ENCODE results near the gene PON3. TPM values are rescaled to one million over a fixed set of nuclear protein-coding genes. Genes with fewer than 3 reads are reported as not detected.
"Not testable (repeated sequence)": the region's sequence is repeated elsewhere in the genome, so short reads cannot be mapped to it uniquely, and the experiment has no call there.

Gene PON3
- total RNA-seq, 1 donor from 2014 or later: 2.7 TPM

DNA sequence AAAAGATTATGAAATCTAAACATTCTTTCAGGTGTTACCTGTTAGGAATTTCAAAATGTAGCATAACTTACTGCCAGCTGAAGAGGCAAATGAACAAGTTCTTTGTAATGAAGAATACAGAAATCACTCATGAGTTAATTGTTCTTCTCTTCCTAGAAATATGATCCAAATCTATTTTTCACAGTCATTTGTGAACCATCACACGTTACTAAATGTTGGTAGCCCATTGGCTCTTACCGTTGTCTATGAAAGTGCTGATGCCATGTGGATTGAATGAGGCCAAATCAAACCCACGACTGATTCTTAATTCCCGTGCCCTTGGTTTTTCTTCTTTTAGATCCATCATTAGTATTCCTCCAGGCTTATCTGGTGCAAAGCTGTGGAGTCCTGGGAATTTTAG is 15.9 kb upstream of the PON3 start:
- DNase-seq (ENCODE audit: low spot score): no peak

DNA sequence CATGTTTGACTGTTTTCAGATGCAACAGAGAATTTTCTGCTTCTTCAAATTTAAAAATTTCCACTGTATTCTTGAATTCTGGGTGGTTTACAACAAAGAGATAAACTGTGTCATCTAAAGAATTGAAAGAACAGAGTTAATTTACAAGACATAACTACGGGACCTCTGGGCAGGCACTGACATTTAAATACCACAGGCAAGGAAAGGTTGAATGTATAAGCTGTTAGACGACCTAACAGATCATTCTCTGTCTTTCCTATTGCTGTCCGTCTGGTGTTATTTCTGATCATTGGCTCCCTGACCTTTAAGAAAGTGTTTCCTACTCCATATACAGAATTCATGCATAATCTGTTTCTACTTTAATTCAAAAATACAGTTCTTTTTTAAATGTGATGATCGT is 15.5 kb upstream of the PON3 start:
- no peak for DNase-seq (ENCODE audit: low spot score)

DNA sequence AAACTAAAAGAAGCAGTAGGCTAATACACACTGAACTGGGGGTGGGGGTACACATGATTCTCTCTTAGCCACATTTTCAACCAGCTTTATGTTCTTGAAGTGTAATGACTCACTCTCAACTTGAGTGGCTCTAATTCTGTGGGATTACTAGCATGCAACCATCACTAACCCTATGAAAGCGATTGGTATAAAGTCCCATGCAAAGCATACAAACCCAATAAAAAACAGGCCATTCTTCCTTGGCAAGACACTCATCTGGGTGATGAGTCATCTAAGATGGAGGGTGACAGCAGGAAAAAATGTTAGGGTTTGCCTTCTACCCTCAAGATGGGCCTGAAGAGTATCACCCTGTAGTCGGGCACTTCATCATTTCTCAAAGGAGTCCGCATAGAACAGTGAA is 14.9 kb upstream of the PON3 start:
- DNase-seq (ENCODE audit: low spot score): no peak

DNA sequence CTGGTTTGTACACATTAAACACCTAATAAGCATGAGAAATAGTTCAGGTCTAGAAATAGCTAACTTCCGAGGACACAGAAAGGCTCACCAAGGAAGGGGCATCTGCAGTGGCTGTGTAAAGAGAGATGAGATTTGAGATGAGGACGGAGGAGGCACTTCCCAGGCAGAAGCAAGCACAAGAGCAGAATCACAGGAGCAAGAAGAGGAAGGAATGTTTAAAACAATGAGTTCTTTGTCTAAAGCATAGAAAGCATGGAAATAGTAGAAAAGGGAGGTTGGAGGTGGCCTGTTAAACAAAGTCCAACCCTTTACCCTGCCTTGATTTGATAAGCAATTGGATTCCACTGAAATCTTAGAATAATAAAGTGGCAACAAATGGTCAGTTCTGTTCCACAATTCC is 11.6 kb upstream of the PON3 start:
- DNase-seq (ENCODE audit: low spot score): no peak

DNA sequence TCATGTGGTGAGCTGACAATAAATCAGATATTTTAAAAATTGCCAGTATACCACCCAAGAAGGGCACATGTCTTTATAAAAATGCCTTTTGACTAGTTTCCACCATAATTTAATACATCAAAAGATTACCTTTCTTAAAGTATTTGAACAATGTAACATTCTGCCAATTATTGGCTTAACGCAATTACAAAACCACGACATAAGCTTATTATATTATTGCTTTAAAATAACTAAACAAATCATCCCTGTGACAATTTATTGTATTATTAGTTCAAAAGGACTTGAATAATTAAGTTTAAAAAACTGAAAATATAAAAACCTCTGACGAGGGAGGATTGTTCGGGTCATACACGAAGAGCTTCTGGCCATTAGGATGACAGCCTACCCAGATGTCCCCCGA is 9.6 kb upstream of the PON3 start:
- no peak for DNase-seq (ENCODE audit: low spot score)

DNA sequence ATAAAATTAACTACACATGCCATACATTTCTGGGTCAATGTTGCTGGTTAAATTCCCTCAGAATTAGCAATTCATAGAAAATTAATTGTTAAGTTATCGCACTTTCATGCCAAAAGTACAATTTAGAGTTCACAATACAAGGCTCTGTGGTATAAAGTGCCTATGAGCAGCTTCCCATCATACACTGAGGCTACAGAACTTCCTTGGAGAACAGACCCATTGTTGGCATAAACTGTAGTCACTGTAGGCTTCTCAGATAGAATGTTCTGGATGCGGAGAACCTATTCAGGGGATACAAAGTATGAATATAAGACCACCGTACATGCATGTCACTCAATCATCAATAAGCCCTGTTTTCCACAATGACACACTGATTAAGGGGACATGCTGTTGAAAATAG is 9.0 kb upstream of the PON3 start:
- no peak for DNase-seq (ENCODE audit: low spot score)

DNA sequence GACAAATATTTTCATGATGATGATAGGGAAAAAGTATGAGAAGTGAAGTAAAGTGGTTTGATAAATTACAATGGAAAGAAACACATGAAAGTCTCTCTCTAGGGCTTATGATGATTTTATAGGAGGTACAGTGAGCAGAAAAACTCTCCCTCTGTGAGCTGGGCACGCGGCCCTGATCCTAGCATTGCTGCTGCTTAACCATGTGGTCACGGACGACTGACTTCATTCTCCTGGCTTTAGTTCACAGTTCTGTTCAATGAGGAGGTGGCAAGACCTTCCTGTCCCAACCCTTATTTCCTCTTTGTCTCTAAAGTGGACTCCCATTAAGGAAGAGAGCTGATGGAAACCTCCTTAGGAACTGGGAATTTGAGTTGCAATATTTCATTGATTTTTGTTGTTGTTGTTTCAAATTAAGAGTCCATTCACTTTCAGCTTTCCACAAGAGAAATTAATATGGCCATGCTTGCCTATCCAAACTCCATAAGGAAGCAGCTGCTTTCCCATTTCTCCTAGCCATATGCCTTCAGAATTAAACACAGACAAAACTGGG is 8.2 kb upstream of the PON3 start:
- DNase-seq (ENCODE audit: low spot score): no peak

DNA sequence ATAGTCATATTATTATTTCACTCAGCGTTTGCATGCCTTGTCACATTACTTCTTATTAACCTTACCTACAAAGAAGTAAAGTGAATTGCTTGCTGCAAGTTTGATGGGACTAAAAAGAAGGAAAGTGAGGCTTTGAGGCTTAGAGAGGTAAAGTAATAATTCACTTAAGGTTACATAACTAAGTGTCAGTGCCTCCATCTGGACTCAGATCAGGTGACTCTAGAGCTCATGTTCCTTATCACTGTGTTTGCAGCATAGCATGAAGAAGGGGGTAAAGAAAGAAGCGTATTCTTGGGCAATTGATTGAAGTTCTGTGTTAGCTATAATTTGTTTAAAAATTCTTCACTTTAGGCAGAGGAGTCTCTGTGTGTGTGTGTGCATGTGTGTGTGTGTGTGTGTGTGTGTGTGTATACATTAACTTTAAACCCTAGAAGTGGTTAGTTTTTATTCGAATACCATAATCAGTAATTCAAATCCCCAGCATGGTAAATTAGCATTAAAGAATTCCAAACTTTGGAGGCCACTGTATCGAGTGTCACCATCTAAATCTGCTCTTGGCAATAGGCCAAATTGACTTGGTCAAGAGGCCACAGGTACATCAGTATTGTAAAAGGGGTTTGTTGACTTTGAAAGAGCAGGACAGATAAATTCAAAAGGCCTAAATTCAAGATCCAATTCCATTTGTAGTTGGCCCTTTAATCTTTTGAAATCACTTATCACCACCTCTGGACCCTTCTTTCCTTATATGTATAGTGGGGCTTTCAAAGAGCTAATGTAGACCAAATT is 2.2 kb upstream of the PON3 start:
- DNase-seq (ENCODE audit: low spot score): no peak

DNA sequence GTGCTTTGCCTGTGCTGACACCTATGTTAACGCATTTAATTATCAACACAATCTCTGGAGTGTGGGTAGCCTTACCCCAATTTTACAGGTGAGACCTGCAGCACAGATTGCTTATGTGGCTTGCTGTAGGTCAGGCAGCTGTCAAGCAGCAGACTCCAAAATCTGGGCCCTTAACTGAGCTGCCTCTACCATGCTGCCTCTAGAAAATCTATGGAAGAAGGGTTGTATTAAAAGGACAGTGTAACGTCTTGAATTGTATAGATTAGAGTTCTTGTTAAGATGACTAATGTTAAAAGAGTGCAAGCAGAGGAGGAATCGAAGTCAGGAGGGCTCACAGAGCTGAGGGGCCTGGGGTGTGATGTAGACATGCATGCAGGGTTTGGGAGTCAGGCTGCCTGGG is 1.2 kb upstream of the PON3 start:
- DNase-seq (ENCODE audit: low spot score): no peak

DNA sequence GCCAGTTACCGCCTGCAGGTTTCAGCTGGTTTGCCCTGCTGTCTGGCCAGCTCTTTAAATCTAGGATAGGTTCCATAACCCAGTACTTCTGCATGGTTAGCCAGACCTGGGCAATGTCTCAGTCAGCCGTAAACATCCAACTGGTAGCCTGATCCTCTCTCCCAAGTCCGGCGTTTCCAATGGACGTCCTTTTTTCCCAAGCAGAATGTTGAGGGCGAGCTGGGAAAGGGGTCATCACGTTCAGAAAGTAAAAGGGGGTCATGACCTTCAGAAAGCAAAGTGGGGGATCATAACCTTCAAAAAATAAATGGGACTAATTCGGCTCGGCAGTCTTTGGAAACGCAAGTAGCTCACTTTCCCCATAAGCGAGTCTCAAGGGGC is 430 bp downstream of the PON3 start:
- DNase-seq (ENCODE audit: low spot score): no peak

DNA sequence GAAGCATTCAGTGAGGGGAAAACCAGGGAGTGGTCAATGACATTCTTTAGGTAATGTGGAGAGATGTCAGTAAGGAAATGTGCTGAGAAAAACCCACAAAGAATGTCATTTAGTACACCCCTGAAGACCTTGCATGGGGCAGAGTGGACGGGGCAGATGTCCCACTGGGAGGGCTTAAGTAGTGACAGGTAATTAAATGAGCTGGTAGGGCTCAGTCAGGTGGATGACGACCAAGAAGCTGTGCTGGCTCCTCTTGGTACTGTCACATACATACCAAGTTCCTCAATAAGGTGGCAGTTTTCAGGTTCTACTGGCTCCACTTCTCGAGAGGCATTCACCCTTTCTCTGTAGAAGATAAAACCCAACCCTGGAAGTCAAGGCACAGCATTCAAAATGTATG is 1.8 kb downstream of the PON3 start:
- no peak for DNase-seq (ENCODE audit: low spot score)

DNA sequence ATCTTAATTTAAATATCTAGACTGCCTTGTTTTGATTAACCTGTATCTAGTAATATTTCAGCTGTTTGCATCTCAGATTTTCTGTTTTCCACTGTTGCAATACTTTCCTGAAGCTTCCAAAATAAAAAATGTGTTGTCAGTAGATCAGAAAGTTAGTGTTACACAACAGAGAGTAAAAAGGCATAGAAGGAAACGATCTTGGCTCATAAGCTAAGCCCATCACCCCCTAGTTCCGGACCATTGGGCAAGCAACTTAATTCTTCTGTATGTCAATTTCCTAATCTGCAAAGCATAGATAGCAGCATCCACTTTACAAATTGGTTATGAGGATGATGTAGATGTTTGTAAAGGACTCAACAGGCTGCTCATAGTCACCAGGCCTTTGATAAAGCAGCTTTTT is 4.4 kb downstream of the PON3 start:
- no peak for DNase-seq (ENCODE audit: low spot score)

DNA sequence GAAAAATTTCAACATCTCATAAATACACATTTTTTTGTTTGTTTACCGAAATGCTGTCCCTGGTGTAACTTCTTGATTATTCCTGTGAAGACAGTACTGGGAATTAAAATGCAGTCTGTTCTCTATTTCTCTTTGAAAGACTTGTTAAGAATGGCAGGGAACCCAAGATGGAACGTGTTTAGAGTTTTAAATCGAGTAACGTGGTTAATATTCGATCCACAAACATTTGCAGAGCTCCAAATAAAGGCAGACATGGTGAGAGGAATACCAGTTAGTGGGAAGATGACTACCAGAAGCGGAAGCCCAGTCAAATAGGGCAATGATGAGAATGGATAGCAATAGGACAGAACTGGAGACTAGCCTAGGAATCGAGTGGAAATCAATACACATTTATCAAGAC is 6.7 kb downstream of the PON3 start:
- no peak for DNase-seq (ENCODE audit: low spot score)

DNA sequence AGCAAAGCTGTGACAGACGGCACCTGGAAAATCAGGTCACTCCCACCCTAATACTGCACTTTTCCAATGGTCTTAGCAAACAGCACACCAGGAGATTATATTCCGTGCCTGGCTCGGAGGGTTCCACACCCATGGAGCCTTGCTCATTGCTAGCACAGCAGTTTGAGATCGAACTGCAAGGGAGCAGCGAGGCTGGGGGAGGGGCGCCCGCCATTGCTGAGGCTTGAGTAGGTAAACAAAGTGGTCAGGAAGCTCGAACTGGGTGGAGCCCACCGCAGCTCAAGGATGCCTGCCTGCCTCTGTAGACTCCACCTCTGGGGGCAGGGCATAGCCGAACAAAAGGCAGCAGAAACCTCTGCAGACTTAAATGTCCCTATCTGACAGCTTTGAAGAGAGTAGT is 16.7 kb downstream of the PON3 start:
- not testable (repeated sequence) for DNase-seq (ENCODE audit: low spot score)

DNA sequence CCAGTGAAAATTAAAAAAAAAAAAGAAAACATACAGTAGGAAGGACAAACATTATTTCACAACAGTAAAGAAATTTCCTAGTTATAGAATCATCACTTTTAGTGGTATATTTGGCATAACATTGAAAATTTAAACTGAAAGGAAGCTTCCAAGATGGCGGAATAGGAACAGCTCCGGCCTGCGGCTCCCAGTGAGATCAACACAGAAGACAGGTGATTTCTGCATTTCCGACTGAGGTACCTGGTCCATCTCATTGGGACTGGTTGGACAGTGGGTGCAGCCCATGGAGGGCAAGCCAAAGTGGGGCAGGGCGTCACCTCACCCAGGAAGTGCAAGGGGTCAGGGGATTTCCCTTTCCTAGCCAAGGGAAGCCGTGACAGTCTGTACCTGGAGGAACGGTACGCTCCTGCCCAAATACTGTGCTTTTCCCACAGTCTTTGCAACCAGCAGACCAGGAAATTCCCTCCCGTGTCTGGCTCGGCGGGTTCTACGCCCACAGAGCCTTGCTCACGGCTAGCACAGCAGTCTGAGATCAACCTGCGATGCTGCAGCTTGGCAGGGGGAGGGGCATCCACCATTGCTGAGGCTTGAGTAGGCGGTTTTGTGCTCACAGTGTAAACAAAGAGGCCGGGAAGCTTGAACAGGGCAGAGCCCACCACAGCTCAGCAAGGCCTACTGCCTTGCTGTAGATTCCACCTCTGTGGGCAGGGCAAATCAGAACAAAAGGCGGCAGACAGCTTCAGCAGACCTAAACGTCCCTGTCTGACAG is 19.4 kb downstream of the PON3 start:
- no peak for DNase-seq (ENCODE audit: low spot score)

DNA sequence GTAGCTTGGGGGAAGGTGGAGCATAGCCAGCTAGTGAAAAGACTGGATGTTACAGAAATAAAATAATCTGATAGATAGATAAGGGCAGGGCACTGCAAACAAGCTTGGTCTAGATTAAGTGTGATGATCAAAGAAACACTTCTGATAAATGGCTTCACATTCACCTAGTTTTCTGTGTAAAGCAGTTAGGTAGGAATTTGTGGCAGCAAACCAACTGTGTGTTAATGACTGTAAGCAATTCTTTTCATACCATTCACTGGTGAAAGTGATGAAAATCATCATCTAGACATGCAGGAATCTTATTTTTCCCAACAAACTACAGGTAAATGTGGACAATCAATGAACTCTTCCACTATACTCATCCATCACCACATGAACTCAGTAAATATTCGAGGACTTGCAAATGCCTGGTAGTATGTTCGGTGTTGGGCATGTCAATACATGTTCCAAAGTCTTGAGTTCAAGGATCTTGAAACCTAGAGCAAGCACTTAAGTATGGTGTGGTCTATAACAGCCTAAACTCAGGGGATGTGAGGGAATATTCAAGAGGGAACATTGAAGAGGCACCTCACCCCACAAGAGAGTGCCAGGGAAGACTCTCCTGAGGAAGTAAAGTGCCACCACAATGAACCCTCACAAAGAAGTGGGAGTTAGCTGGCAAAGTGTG is 20.5 kb downstream of the PON3 start:
- no peak for DNase-seq (ENCODE audit: low spot score)

DNA sequence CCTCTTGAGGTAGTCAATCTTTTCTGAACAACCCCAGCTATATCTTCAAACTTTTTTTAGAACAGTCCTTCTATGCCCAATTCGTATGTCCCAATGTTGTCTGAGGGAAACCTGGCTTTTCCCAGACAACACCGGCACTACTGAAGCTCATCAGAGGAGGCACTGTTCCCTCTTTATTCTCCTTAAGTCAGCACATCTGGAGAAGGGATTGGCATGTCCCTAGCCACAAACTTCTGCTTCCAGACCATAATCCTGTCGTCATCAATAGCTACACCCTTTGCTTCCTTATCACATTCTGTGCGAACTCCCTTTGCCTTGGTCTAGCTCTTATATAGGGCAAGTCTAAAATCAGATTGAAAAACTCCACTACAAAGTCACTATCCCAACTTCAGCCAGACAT is 22.9 kb downstream of the PON3 start:
- DNase-seq (ENCODE audit: low spot score): no peak

DNA sequence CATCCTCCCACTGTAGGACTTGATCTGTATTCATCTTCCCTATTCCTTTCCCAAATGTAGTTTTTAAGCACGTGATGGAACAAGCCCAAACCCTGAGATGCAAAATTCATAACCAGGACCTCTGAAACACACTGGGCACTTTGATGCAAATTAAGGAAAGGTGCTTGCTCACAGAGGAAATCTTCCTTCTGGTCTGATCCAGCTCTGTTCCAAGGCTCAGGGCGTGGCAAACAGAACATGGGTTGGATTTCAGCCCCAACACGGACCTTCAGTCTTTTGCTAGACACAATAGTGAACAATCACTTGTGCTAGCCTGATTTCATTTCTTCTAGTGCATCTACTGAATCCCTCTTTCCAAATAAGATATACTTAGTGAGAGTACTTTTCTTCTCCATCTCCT is 27.9 kb downstream of the PON3 start:
- DNase-seq (ENCODE audit: low spot score): no peak

DNA sequence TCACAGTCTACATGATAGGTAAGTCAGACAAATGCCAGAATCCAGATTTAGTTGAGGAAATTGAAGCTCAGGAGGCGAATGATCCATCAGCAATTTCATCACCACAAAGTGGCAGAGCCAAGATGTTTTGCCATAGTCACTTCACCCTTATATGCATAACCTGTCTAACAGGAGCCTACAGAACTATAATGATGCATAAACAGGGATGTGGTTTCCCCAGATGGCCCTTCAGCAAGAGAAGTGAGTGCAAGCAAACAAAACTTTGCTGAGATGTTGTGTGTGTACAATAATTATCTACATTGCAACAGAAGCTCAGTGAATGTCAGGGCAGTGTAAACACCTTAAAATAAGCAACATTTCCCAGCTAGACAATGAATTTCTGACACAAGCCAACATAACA is 28.6 kb downstream of the PON3 start:
- no peak for DNase-seq (ENCODE audit: low spot score)

DNA sequence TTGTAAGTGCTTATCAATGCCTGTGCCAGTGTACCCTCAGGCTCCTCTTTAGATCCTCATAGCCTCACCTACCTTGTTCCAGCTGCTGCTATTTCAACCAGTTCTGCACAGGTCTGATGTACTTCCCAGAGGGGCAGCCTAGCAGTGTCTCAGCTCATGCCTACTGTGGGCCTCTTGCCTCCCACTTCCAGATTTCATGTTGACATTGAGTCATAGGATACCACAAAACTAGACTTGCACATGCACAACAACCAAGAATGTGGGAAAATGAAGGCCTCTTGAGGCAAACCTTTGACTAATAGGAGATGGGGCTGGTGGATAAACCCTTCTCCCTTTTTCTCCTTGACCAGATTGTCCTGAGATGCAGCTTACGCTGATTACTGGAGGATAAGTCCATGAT is 31.0 kb downstream of the PON3 start:
- DNase-seq (ENCODE audit: low spot score): no peak

DNA sequence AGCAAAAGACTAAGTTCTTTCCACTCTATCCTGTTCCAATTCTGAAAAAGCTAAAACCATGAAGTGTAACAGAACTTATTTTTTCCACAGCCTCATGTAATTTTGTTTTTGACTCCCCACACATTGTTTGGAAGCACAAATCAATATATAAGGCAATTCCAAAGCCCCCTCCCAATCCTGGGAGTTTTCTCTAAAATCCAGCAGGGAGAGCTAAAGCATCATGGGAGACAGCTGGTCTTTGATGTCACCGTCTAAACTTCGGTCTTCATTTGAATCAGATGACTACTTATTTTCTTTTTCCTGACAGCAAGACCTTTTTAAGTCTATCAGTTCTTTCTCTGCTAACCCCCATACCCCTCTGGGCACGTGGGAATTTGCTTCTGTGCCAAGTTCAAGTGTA is 38.6 kb downstream of the PON3 start:
- no peak for DNase-seq (ENCODE audit: low spot score)

DNA sequence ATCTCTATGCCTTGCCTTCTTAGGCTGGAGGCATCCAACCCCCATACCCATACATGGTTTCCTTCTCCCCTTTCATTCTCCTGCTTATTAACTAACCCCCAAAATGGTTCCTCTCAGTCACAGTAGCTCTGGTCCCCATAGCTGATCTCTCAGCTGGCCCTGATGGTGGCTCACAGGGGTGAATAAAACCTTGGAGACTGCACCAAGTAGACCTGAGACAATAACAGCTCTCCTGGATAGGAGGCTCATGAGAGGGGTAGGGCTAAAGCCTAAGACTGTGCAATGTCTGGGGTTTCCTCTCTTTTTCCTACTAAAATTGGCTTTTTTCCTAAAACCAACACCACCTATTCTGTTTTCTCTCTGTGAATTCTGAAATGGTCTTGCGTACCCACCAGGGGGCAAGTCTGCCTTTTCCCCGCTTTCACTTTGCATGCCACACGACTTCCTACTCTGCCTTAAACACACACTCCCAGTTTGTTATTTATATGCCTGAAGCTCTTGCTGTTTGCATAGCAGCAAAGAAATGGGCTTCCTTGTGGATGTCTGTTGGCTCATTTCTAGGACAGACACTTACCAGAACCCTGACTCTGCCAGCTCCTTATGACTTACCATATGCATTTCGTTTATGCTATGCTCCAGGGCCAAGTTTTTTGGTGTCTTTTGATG is 53.4 kb downstream of the PON3 start:
- DNase-seq (ENCODE audit: low spot score): no peak

Measured in mesenteric fat pad (tissue), 1 donor.